Measurements from ENCODE around the gene TMEM43. TPM values are rescaled to one million over a fixed set of nuclear protein-coding genes. Genes with fewer than 3 reads are reported as not detected.

TMEM43 gene
- total and polyA plus RNA-seq, 10 of the 15 experiments (the other 5 are each of a cell fraction or from before 2014, with no cell fraction given), result 7.2 to 33.0 (median 18.5) TPM

DNA sequence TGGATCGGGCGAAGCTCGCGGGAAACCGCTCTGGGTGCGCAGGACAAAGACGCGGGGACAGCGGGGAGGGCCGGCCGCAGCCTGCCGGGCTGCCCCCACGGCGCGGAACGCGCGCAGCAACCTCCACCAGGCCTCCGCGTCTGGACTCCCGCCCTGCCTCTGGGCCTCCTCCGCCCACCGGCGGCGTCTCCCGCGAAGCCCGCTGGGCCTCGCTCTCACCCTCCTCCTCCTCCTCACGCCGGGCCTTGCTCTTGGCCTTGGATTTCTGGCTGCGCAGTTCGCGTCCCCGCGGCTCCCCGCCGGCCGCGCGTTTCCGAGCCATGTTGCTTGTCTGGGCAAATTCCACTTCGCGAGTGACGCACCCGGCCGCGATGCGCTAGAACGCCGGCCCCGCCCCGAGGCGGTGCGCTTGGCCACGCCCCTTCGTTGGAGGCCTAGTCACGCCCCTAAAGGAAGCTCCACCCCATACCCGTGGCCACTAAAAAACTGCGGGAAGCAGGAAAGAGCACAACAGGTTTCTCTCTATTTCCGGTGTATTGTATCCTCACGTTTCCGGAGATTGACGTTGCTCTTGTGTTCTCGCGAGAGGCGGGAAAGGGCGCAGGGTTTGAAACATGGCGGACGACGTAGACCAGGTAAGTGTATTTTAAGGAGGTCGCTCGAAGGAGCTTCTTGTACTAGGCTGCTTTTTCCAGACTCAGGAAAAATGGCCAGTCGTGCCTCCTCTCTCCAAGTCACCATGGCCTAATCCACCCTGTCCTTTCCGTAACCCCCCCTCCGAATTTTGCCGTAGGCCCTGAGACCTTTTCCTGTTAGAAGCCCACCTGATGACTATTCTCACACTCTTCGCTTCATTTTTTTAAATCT lies 53.6 kb downstream of the TMEM43 start, which contains the start of the genes LSM3 and XPC (continued):
- TF ChIP-seq, protein P1, sequence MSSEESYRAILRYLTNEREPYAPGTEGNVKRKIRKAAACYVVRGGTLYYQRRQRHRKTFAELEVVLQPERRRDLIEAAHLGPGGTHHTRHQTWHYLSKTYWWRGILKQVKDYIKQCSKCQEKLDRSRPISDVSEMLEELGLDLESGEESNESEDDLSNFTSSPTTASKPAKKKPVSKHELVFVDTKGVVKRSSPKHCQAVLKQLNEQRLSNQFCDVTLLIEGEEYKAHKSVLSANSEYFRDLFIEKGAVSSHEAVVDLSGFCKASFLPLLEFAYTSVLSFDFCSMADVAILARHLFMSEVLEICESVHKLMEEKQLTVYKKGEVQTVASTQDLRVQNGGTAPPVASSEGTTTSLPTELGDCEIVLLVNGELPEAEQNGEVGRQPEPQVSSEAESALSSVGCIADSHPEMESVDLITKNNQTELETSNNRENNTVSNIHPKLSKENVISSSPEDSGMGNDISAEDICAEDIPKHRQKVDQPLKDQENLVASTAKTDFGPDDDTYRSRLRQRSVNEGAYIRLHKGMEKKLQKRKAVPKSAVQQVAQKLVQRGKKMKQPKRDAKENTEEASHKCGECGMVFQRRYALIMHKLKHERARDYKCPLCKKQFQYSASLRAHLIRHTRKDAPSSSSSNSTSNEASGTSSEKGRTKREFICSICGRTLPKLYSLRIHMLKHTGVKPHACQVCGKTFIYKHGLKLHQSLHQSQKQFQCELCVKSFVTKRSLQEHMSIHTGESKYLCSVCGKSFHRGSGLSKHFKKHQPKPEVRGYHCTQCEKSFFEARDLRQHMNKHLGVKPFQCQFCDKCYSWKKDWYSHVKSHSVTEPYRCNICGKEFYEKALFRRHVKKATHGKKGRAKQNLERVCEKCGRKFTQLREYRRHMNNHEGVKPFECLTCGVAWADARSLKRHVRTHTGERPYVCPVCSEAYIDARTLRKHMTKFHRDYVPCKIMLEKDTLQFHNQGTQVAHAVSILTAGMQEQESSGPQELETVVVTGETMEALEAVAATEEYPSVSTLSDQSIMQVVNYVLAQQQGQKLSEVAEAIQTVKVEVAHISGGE (CRISPR knock-in tag; IDR thresholded peaks at IDR 0.05), result no peak
- TF ChIP-seq YBX1 (IDR thresholded peaks at IDR 0.05), result no peak
- no peak for TF ChIP-seq TCF12 (IDR thresholded peaks at IDR 0.05; ENCODE audit: low read depth, low read length)
- no peak for TF ChIP-seq SREBF2 (IDR thresholded peaks at IDR 0.05; ENCODE audit: low read length)

DNA sequence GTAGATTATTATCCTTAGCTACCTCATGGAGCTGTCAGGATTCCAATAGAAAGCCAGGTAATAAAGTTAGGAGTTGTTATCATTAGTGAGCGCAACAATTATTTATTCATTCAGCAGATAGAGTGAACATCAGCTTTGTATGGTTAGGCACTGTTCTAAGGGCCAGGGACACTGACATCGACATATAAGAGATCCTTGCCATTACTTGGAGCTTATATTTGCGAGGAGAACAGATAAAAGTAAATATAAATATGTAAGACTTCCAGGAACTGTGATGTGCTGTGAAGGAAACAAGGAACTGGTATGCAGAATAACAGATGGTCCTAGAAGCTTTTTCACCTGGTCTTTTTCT lies 54.2 kb downstream of the TMEM43 start:
- Histone ChIP-seq H3K4me1 (ENCODE audit: control insufficient read depth, insufficient read depth, low read length) (peaks cover 14% of the 10 kb centered on the region), H3K36me3 (ENCODE audit: control insufficient read depth in 2 of 2, insufficient read depth in 2 of 2, low read length in 1 of 2) (peaks cover 2 to 4% of the 10 kb centered on the region in 2 experiments; a peak in 3 of 4 replicates), H3K4me2 (ENCODE audit: control insufficient read depth, insufficient read depth) (peak overlapping the region; percentile 83), H4K20me1 (ENCODE audit: control insufficient read depth, insufficient read depth) (no peaks in the 10 kb centered on the region), H3K4me3 (peak overlapping the region; percentile 93), H2AFZ (ENCODE audit: control insufficient read depth, low read depth, low read length) (peak overlapping the region; percentile 79), H3K9me3 (replicated peaks; ENCODE audit: control insufficient read depth, insufficient read depth, low read length) (no peaks in the 10 kb centered on the region), H3K79me2 (ENCODE audit: control insufficient read depth, insufficient read depth, low read length) (peaks cover 61% of the 10 kb centered on the region), H3K9ac (ENCODE audit: control insufficient read depth, insufficient read depth, low read length) (peak overlapping the region; percentile 90), H3K27me3 (replicated peaks in 1 of 2; ENCODE audit: control insufficient read depth in 2 of 2, insufficient read depth in 2 of 2, low read length in 1 of 2) (no peaks in the 10 kb centered on the region), H3K27ac (ENCODE audit: control insufficient read depth, insufficient read depth) (peak overlapping the region; percentile 84)
- WGBS (ENCODE audit: insufficient coverage, insufficient replicate concordance, low lambda C conversion rate, missing lambda C conversion rate), result 1% methylated on average over 3 of the region's 3 CpGs
- no TSS peak for BruUV-seq (replicated peaks)
- ATAC-seq (no peak), FAIRE-seq (no peak), DNase-seq (ENCODE audit: low read depth, low spot score) (no peak)
- ChIA-PET RAD21 (ENCODE audit: unreplicated experiment) (interaction anchor here (0.5 to 1.7 kb wide), 7 partner anchors 20 to 760 kb away, joined by 3 to 27 read pairs (median 4); partner anchors contain the start of genes CHCHD4 and TMEM43), CTCF (interaction anchor here (0.9 to 2.4 kb wide), 6 partner anchors 9 to 56 kb away, joined by 3 to 14 read pairs (median 3); partner anchors contain the start of genes CHCHD4 and TMEM43), SMC1A (ENCODE audit: uncharacterized antibody, unreplicated experiment) (interaction anchor here (0.6 to 1.8 kb wide), 10 partner anchors 9 to 472 kb away, joined by 3 to 10 read pairs (median 4); partner anchors contain the start of genes CCDC174, CHCHD4 and TMEM43), POLR2A (interaction anchor here (0.6 to 3.1 kb wide), 8 partner anchors 18 to 1802 kb away, joined by 3 to 42 read pairs (median 4); partner anchors contain the start of genes CCDC174, CHCHD4, SLC6A6 and TMEM43)
- intact Hi-C loops (cut with micrococcal nuclease; ENCODE audit: unreplicated experiment) (no loop called here), in situ Hi-C loops (cut with MboI) (no loop called here)
- TF ChIP-seq SREBF2 (IDR thresholded peaks at IDR 0.05; ENCODE audit: low read length) (no peak), CBX5 (IDR thresholded peaks at IDR 0.05; ENCODE audit: low read depth) (no peak), FOXM1 (IDR thresholded peaks at IDR 0.05; ENCODE audit: low read depth, low read length) (no peak), ZSCAN29 (IDR thresholded peaks at IDR 0.05) (no peak)
- TF ChIP-seq, protein P2, sequence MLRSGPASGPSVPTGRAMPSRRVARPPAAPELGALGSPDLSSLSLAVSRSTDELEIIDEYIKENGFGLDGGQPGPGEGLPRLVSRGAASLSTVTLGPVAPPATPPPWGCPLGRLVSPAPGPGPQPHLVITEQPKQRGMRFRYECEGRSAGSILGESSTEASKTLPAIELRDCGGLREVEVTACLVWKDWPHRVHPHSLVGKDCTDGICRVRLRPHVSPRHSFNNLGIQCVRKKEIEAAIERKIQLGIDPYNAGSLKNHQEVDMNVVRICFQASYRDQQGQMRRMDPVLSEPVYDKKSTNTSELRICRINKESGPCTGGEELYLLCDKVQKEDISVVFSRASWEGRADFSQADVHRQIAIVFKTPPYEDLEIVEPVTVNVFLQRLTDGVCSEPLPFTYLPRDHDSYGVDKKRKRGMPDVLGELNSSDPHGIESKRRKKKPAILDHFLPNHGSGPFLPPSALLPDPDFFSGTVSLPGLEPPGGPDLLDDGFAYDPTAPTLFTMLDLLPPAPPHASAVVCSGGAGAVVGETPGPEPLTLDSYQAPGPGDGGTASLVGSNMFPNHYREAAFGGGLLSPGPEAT (IDR thresholded peaks at IDR 0.05; ENCODE audit: low read depth), result 0 out of 2 replicates have a peak, but pooled peaks have one; percentile 5
- TF ChIP-seq, protein P3, sequence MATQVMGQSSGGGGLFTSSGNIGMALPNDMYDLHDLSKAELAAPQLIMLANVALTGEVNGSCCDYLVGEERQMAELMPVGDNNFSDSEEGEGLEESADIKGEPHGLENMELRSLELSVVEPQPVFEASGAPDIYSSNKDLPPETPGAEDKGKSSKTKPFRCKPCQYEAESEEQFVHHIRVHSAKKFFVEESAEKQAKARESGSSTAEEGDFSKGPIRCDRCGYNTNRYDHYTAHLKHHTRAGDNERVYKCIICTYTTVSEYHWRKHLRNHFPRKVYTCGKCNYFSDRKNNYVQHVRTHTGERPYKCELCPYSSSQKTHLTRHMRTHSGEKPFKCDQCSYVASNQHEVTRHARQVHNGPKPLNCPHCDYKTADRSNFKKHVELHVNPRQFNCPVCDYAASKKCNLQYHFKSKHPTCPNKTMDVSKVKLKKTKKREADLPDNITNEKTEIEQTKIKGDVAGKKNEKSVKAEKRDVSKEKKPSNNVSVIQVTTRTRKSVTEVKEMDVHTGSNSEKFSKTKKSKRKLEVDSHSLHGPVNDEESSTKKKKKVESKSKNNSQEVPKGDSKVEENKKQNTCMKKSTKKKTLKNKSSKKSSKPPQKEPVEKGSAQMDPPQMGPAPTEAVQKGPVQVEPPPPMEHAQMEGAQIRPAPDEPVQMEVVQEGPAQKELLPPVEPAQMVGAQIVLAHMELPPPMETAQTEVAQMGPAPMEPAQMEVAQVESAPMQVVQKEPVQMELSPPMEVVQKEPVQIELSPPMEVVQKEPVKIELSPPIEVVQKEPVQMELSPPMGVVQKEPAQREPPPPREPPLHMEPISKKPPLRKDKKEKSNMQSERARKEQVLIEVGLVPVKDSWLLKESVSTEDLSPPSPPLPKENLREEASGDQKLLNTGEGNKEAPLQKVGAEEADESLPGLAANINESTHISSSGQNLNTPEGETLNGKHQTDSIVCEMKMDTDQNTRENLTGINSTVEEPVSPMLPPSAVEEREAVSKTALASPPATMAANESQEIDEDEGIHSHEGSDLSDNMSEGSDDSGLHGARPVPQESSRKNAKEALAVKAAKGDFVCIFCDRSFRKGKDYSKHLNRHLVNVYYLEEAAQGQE (IDR thresholded peaks at IDR 0.05; ENCODE audit: low read depth, low read length), result no peak
